ENCODE results near the gene CA12. TPM values are rescaled to one million over a fixed set of nuclear protein-coding genes. Genes with fewer than 3 reads are reported as not detected.

The CA12 gene
- total and polyA plus RNA-seq, 2 of the 8 experiments (the other 6 are each of a cell fraction or from before 2014, with no cell fraction given) = 4.7 to 4.9 TPM

DNA sequence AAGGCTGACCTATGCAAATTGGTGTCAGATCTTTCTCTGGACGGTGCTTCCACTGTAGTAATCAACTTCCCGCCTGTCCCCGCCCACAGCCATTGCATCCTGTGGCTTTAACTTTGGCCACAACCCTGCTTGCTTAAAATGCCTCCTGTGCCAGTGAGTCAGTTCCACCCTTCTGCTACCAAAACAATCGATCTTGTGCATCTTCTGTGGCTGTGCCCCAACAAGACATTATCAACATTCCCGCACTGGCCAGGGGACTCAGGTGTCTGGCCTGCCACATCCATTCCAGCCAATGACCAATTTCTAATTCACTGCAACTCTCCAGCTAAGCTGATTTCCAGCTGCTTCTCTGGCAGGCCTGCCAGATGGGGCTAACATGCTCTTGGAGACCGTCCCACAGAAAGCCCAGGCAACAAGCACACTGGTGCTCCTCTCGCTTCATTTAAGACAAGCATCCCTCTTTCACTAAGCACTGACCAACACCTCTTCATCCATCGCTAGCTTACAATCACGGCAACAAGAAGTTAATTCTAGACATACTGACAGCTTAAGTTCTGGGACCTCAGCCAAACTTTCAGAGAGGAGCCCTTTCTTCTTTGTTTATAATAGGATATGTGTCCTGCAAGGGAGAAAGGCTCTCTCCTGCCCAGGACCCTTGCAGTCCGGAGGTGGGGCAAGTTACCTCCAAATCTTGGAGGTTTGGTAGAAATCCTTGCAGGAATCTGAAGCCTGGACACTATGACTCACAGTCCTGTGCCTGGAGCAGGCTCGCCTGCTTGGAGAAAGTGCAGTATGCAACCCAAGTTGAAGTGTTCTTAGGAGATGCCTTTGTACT is 6.7 kb downstream of the CA12 start:
- H2BK15ac ChIP-seq (ENCODE audit: low read length) = no peak overlapping the region
- no peak overlapping the region for H3K14ac ChIP-seq (ENCODE audit: insufficient read length)
- no peaks in the 10 kb centered on the region for H3K79me2 ChIP-seq (ENCODE audit: control insufficient read depth in 1 of 2, insufficient read depth in 2 of 2, low read length in 2 of 2)
- H3K56ac ChIP-seq (replicated peaks; ENCODE audit: insufficient read length, low read depth, low read length) = no peak overlapping the region
- no peak overlapping the region for H4K91ac ChIP-seq (replicated peaks; ENCODE audit: insufficient read length, low read length)
- no peak overlapping the region for H2BK20ac ChIP-seq (ENCODE audit: low read length)
- no peaks in the 10 kb centered on the region for H3K36me3 ChIP-seq (ENCODE audit: control insufficient read depth in 2 of 4, insufficient read depth in 4 of 4, low read length in 3 of 4)
- no peak overlapping the region for H2AK5ac ChIP-seq (ENCODE audit: low read depth, low read length)
- H2AFZ ChIP-seq (ENCODE audit: low read length) = no peak overlapping the region
- ChIA-PET CTCF (ENCODE audit: partially characterized antibody) (interaction anchor here (1.1 kb wide), 1 partner anchor 84 kb away, joined by 3 read pairs; no protein-coding TSS in a partner anchor), POLR2A (ENCODE audit: partially characterized antibody) (no interaction called here)
- no peak overlapping the region for H2BK12ac ChIP-seq (ENCODE audit: low read depth, low read length)
- H3K27ac ChIP-seq (ENCODE audit: low read depth, low read length) = no peak overlapping the region
- H3K18ac ChIP-seq (ENCODE audit: extremely low read depth, low read length) = no peak overlapping the region; the same call in 1 of the 2 replicates
- WGBS, 2 experiments (ENCODE audit: extremely low coverage in 1 of 2, insufficient coverage in 1 of 2, insufficient read length in 1 of 2, insufficient replicate concordance in 2 of 2, low coverage in 1 of 2, low lambda C conversion rate in 2 of 2, missing lambda C conversion rate in 1 of 2) = 85% methylated on average over 11 of the region's 11 CpGs; no CpG with 5 or more reads in 1 of the 2 experiments
- no peak overlapping the region for H2BK5ac ChIP-seq (ENCODE audit: low read depth, low read length)
- H2BK120ac ChIP-seq (replicated peaks; ENCODE audit: low read depth, low read length) = no peak overlapping the region
- no peaks in the 10 kb centered on the region for H4K20me1 ChIP-seq (replicated peaks in 1 of 2; ENCODE audit: control insufficient read depth in 1 of 2, insufficient read depth in 2 of 2, low read length in 2 of 2)
- no peak overlapping the region for H3K4me2 ChIP-seq (ENCODE audit: insufficient read depth in 1 of 2, low read depth in 2 of 2, low read length in 2 of 2)
- no peaks in the 10 kb centered on the region for H3K9me3 ChIP-seq (ENCODE audit: insufficient read depth in 2 of 2, low read depth in 1 of 2, low read length in 1 of 2)
- no peak overlapping the region for H3K4me3 ChIP-seq (ENCODE audit: extremely low read depth in 1 of 4, insufficient read depth in 2 of 4, low read depth in 3 of 4, low read length in 4 of 4)
- no peak overlapping the region for H3K23ac ChIP-seq (ENCODE audit: insufficient read length)
- peaks cover 2 to 15% (median 5%) of the 10 kb centered on the region in 4 experiments; a peak in 6 of 7 replicates for H3K4me1 ChIP-seq (replicated peaks in 1 of 4; ENCODE audit: control insufficient read depth in 3 of 4, insufficient read depth in 4 of 4, low read length in 3 of 4)
- H3K9ac ChIP-seq (replicated peaks in 1 of 4; ENCODE audit: extremely low read depth in 1 of 4, low read depth in 3 of 4, low read length in 3 of 4) = no peak overlapping the region
- H4K8ac ChIP-seq (ENCODE audit: extremely low read depth, insufficient read depth, low read length) = no peak overlapping the region
- H3K79me1 ChIP-seq (ENCODE audit: low read depth, low read length) = no peaks in the 10 kb centered on the region
- no peak for DNase-seq (ENCODE audit: low read depth in 1 of 2, low spot score in 2 of 2)
- H3K4ac ChIP-seq (replicated peaks; ENCODE audit: insufficient read length, low read depth, low read length) = no peak overlapping the region
- no peaks in the 10 kb centered on the region for H3K27me3 ChIP-seq (replicated peaks in 1 of 4; ENCODE audit: control insufficient read depth in 3 of 4, extremely low read depth in 1 of 4, insufficient read depth in 3 of 4, low read length in 3 of 4)
- no peak for FAIRE-seq
- no peak overlapping the region for H4K5ac ChIP-seq (ENCODE audit: insufficient read length, low read depth, low read length)
- no peaks in the 10 kb centered on the region for H3K23me2 ChIP-seq (ENCODE audit: low read depth, low read length)
- TF ChIP-seq POLR2A (IDR thresholded peaks at IDR 0.05; ENCODE audit: control extremely low read depth in 1 of 2, low read depth in 2 of 2, low read length in 2 of 2) (no peak), SUZ12 (IDR thresholded peaks at IDR 0.05; ENCODE audit: low read length) (no peak), SIX5 (IDR thresholded peaks at IDR 0.05; ENCODE audit: low read depth, low read length) (no peak), SIRT6 (IDR thresholded peaks at IDR 0.05; ENCODE audit: low read length) (no peak), NRF1 (IDR thresholded peaks at IDR 0.05; ENCODE audit: low read depth, low read length) (no peak), RXRA (IDR thresholded peaks at IDR 0.05; ENCODE audit: insufficient read depth, low read depth, low read length) (no peak), RNF2 (IDR thresholded peaks at IDR 0.05; ENCODE audit: borderline replicate concordance, low read depth, low read length, missing control alignments, poor library complexity, severe bottlenecking) (no peak), SIN3A (conservative IDR thresholded peaks at IDR 0.05 in 1 of 2, IDR thresholded peaks at IDR 0.05 in 1 of 2; ENCODE audit: low read depth in 1 of 2, low read length in 2 of 2) (no peak)
- TF ChIP-seq, protein P1, sequence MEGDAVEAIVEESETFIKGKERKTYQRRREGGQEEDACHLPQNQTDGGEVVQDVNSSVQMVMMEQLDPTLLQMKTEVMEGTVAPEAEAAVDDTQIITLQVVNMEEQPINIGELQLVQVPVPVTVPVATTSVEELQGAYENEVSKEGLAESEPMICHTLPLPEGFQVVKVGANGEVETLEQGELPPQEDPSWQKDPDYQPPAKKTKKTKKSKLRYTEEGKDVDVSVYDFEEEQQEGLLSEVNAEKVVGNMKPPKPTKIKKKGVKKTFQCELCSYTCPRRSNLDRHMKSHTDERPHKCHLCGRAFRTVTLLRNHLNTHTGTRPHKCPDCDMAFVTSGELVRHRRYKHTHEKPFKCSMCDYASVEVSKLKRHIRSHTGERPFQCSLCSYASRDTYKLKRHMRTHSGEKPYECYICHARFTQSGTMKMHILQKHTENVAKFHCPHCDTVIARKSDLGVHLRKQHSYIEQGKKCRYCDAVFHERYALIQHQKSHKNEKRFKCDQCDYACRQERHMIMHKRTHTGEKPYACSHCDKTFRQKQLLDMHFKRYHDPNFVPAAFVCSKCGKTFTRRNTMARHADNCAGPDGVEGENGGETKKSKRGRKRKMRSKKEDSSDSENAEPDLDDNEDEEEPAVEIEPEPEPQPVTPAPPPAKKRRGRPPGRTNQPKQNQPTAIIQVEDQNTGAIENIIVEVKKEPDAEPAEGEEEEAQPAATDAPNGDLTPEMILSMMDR (IDR thresholded peaks at IDR 0.05; ENCODE audit: control extremely low read depth in 1 of 3, insufficient read depth in 1 of 3, low read depth in 1 of 3, low read length in 3 of 3) = no peak
